Cardiac fibroblast (primary cell): Measurements from ENCODE around the gene DLGAP4.

ENCODE experiments used
- DNase-seq, 2 donors: peaks; one replicate each; pipeline versions ENCODE4 v3.0.0 to v3.0.0-alpha.2; 2010; ENCODE audit warnings: low read depth in 2 of 2
- H3K4me3 ChIP-seq, 2 donors: replicated peaks in 1 of 2; 1 replicate in 1 of 2; 2 replicates in 1 of 2; pipeline ENCODE4 v1.5.1; 2011; ENCODE audit warnings: low read depth in 2 of 2, low read length in 2 of 2, mild to moderate bottlenecking in 2 of 2, moderate library complexity in 1 of 2
- TF ChIP-seq, protein P1 (sequence below): IDR thresholded peaks from one replicate; pipeline ENCODE4 v1.5.1; 2011; ENCODE audit warnings: low read depth, mild to moderate bottlenecking, low read length, inconsistent platforms

Gene DLGAP4

DNA sequence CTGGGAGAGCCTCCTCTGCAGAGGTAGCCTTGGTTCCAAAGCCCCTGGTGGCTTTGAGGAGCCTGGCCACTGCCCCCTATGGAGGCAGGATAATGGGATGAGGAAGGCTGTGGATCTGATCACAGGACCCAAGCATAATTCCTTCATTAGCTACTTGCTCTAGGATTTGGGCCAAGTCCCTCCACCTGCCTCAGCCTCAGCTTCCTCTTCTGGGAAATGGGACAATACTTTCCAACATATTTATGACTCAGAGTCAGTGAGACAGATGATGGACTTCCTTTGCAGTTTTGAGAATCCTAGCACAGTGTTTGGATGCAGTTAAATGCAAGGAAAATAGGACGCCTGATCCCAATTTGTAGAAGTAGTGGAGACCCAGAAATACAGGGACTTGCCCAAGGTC, 171.3 kb downstream of the DLGAP4 start:
- TF ChIP-seq, protein P1, sequence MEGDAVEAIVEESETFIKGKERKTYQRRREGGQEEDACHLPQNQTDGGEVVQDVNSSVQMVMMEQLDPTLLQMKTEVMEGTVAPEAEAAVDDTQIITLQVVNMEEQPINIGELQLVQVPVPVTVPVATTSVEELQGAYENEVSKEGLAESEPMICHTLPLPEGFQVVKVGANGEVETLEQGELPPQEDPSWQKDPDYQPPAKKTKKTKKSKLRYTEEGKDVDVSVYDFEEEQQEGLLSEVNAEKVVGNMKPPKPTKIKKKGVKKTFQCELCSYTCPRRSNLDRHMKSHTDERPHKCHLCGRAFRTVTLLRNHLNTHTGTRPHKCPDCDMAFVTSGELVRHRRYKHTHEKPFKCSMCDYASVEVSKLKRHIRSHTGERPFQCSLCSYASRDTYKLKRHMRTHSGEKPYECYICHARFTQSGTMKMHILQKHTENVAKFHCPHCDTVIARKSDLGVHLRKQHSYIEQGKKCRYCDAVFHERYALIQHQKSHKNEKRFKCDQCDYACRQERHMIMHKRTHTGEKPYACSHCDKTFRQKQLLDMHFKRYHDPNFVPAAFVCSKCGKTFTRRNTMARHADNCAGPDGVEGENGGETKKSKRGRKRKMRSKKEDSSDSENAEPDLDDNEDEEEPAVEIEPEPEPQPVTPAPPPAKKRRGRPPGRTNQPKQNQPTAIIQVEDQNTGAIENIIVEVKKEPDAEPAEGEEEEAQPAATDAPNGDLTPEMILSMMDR: no peak

DNA sequence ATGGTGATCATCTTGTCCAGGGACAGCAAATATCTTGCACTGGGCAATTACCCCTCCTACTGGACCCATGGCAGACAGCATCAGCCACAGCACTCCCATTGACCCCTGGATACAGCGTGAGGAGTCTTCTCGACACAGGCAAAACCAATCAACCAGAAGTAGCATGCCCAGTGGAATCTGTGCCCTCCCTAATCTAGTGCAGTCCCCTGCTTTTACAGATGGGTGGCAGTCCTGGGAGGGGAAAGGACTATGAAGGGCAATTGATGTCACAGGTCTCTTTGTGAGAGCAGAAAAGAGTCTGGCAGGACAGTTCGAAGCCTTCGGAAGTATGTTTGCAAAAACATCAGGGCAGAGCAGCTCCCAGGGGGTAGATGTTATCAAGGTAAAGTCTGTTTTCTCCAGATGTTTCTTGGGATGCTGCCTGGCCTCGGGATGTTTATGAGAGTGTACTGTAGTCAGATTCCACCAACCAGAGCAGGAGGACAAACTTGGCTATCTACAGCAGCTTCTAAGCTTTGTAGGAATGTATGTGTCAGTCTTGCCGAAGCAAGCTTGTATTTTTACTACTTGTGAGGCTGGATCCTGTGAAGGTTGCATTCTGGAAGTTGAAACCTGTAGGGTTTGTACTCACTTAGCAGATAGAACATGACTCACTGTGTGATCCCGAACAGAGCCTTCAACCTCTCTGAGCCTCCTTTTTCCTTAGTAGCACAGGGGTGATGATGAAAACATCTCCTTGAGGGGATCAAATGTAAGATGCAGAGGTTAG, 172.2 kb downstream of the DLGAP4 start:
- TF ChIP-seq, protein P1: no peak
- peak in 1 of 2 donors; percentile 51 for DNase-seq
- H3K4me3 ChIP-seq: no peak overlapping the region

More for the DNA sequence above, 171.3 kb downstream of the DLGAP4 start:
- no peak overlapping the region for H3K4me3 ChIP-seq
- DNase-seq: no peak

DNA sequence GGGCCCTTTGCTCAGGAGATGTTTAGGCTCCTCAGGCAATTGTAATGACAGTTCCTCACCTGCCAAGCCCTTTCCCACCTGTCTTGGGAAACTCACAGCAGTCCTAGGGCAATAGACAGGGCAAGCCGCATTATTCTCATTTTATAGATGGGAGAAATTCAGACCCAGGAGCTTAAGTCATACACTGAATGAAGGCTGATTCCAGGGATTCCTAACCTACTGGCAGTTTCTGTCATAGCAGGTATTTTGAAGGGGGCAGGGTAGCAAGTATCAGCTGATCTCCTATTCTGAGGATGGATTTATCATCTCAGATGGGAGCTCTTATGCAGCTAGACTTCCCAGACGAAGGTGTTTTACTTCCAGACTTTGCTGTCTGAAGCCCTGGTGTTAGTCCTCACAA, 173.8 kb downstream of the DLGAP4 start:
- TF ChIP-seq, protein P1: no peak
- no peak overlapping the region for H3K4me3 ChIP-seq
- no peak for DNase-seq

DNA sequence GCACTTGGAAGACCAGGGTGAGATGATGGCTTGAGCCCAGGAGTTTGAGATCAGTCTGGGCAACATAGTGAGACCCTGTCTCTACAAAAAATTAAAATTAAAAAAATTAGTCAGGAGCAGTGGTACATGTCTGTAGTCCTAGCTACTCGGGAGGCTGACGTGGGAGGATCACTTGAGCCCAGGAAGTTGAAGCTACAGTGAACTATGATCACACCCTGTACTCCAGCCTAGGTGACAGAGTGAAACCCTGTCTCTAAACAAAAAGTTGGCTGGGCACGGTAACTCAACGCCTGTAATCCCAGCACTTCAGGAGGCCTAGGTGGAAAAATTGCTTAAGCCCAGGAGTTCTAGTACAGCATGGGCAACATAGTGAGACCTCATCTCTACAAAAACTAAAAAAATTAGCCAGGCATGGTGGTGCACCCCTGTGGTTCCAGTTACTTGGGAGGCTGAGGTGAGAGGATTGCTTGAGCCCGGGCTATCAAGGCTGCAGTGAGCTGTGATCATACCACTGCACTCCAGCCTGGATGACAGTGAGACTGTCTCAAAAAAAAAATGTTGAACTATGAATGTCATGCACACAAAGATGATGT, 174.4 kb downstream of the DLGAP4 start:
- H3K4me3 ChIP-seq: no peak overlapping the region
- TF ChIP-seq, protein P1: no peak
- DNase-seq: no peak

DNA sequence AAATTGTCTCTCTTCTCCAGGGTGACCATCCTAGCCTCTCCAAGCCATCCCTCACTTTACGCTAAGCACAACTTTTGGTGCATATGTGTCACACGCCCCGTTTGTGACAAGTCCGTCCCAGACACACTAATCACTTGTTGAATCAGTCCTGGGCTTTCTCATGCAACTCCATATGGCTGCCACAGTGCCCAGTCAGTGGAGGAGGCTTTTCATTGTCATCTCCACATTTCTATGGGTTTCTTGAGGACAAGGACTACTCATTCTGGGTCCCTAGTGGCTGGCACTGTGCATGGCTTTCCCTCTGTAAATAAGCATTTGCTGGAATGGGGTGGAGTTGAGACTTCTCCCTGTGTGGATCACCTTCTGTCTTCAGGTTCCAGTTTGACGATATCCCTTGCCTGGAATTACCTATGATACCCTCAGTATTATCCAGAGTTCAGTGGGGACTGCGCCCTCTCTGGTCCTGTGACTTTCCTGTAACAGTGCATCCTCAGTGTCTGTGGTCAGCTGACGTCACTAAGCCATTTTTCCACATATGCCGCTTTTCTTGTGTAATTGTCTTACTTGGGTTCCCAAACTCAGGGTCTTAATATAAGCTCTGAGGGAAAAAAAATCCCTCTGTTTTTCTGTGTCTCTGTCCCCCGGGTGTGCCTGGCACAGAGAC, 175.4 kb downstream of the DLGAP4 start:
- TF ChIP-seq, protein P1: peak; percentile 4
- no peak overlapping the region for H3K4me3 ChIP-seq
- DNase-seq: no peak

DNA sequence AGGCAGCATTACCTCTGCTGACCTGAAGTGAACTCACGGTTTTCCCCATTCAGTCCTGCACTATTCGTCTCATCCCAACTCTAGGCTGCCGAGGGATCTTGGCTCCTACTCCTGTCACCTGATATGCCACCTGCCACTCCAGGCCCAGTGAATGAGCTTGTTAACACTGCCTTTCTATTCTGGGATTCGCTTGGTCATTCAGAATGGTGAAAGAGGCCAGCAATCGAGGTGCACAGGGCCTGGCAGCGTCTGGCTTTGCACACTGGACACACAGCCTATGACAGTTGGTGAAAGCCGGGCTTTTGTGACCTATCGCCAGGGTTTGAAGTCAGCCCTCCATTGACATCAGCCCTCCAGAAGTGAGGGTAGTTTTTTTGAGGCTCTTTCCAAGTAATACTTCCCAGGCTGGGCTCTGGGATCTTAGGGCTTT, 175.9 kb downstream of the DLGAP4 start:
- H3K4me3 ChIP-seq: no peak overlapping the region
- no peak for DNase-seq
- TF ChIP-seq, protein P1: no peak
